H1 (cell line): ENCODE results near the gene CDK9. TPM values are rescaled to one million over a fixed set of nuclear protein-coding genes. Genes with fewer than 3 reads are reported as not detected.

Experiments used
- CEBPB ChIP-seq: IDR thresholded peaks from 2 replicates; pipeline ENCODE4 v1.6.1; 2012; ENCODE audit warnings: low read depth, low read length
- CHD7 ChIP-seq: fragments of 300-600 bp; sonication (generic); IDR thresholded peaks from 2 replicates; pipeline ENCODE4 v1.7.1; 2012; ENCODE audit warnings: low read length, moderate library complexity, mild to moderate bottlenecking, inconsistent platforms; ENCODE audit not compliant: insufficient replicate concordance
- EGR1 ChIP-seq: IDR thresholded peaks from 2 replicates; pipeline ENCODE4 v1.6.1; 2011; ENCODE audit warnings: low read depth, low read length, borderline replicate concordance
- polyA plus RNA-seq, 7 experiments: library from polyadenylated mRNA; depleted of rRNA in 3 of 7; stranded (reverse) in 5 of 7; unstranded in 2 of 7; fragments of >200 nt in 5 of 7; fragments of 200-250 nt in 2 of 7; gene quantifications; 1 replicate in 5 of 7; 2 replicates in 1 of 7; 4 replicates in 1 of 7; pipeline versions ENCODE4 v1.2.1 to v1.2.3, GENCODE V29; 2011 to 2013; ENCODE audit warnings: missing spikeins in 2 of 7, mixed read lengths in 2 of 7
- total RNA-seq: library from RNA; stranded (reverse); fragmentation: NEBNext Ultra II Directional; extraction: Animal tissue kit (Norgen Biotek cat#: 25700); gene quantifications from 2 replicates; pipeline ENCODE4 v1.2.1, GENCODE V29; 2021

CDK9 gene
- total and polyA plus RNA-seq, 2 of the 8 experiments (the other 6 are each of a cell fraction or from before 2014, with no cell fraction given): 69.1 to 87.5 TPM

DNA sequence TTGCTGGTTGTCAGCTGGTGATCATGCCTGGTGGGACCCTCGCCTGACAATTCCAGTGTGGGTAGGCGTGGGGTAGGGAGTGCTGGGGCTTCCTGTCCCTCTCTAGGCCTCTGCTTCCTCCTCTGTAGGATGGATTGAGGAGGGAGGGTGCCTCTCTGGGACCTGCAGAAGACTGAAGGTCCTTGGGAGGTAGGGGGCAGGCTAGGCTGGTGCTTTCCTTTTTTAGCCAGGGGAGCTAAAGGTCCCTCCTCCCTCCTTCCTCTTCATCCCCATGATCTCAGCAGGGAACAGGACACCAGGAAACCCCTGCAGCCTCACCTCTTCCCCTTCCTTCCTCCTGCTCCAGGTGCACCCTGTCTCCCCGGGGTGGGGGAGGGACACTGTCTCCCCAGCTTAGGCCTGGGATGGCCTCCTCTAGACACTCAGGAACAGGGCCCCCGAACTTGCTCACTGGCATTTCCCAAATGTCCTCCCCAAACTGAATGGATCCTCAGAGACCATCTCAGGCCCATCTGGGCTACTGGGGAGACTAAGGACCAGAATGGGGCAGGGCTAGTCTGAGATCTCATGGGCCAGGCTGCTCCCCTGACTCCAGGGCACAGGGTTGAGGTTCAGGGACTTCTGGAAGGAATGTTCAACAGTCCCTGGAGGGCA is 15.8 kb upstream of the CDK9 start (continued):
- TF ChIP-seq CHD7 (no peak), CEBPB (no peak), EGR1 (no peak)
